Adrenal gland (tissue), 12 donors: Measurements from ENCODE around the gene OR51B4. TPM values are rescaled to one million over a fixed set of nuclear protein-coding genes. Genes with fewer than 3 reads are reported as not detected.
A peak's percentile ranks its signal among the peaks of the same experiment; 100 is the strongest.

Experiments used
- DNase-seq, 7 donors: peaks; one replicate each; pipeline ENCODE4 v3.0.0-alpha.2; 2019 to 2020
- H3K27ac ChIP-seq, 5 donors: fragments of 200-600 bp; sonication (generic) in 4 of 5; 1 replicate in 3 of 5; 2 replicates in 2 of 5; pipeline versions ENCODE4 v1.5.1 to v1.8.0; 2016 to 2020; ENCODE audit warnings: mild to moderate bottlenecking in 1 of 5
- H3K27me3 ChIP-seq: fragments of 200-600 bp; 2 replicates; pipeline ENCODE4 v1.8.0; 2021
- H3K36me3 ChIP-seq, 2 donors: fragments of 200-600 bp; replicated peaks in 1 of 2; 1 replicate in 1 of 2; 2 replicates in 1 of 2; pipeline versions ENCODE4 v1.5.1 to v1.8.0; 2018 to 2022
- H3K4me1 ChIP-seq, 2 donors: fragments of 200-600 bp; replicated peaks in 1 of 2; 1 replicate in 1 of 2; 2 replicates in 1 of 2; pipeline versions ENCODE4 v1.5.1 to v1.8.0; 2018 to 2021
- H3K4me3 ChIP-seq, 4 donors: fragments of 200-600 bp; sonication (generic) in 3 of 4; one replicate each; pipeline ENCODE4 v1.5.1; 2016 to 2018
- H3K9me3 ChIP-seq, 3 donors: fragments of 200-600 bp; sonication (generic) in 1 of 3; replicated peaks in 1 of 3; 1 replicate in 2 of 3; 2 replicates in 1 of 3; pipeline versions ENCODE4 v1.5.1 to v1.8.0; 2016 to 2021
- CTCF ChIP-seq, 6 experiments: fragments of 450-650 bp in 4 of 6; fragments of 200-600 bp in 2 of 6; sonication (generic) in 1 of 6; IDR thresholded peaks; 1 replicate in 5 of 6; 2 replicates in 1 of 6; pipeline versions ENCODE4 v1.5.1 to v1.8.0; 2016 to 2021; ENCODE audit warnings: antibody characterized with exemption in 6 of 6, mild to moderate bottlenecking in 2 of 6, moderate library complexity in 1 of 6
- POLR2A ChIP-seq, 2 donors: fragments of 450-650 bp; IDR thresholded peaks; one replicate each; pipeline ENCODE4 v1.6.1; 2017; ENCODE audit warnings: antibody characterized with exemption in 2 of 2, mild to moderate bottlenecking in 2 of 2, moderate library complexity in 1 of 2
- whole genome bisulfite sequencing, 4 donors: extraction: QIAGEN DNeasy Blood & Tissue Kit in 2 of 4; methylation state at CpG; one replicate each; pipeline versions ENCODE4 v1.1.5 to v1.1.7; 2013 to 2017; 5-methylcytosine and 5-hydroxymethylcytosine counted together
- intact Hi-C, 2 donors: fragments of 100-400 bp; cut with DNase I; formaldehyde crosslinking; loops; one replicate each; pipeline versions ENCODE4 v1.14.1 to v1.15.0; 2022 to 2023
- polyA plus RNA-seq, 3 donors: library from polyadenylated mRNA; stranded (reverse); fragments of 200-250 nt in 2 of 3; fragments of 350-450 nt in 1 of 3; fragmentation: Illumina TruSeq in 1 of 3; extraction: RNeasy Lipid Tissue Mini Kit (QIAGEN cat#74804) in 1 of 3; gene quantifications; one replicate each; pipeline ENCODE4 v1.2.3, GENCODE V29; 2013 to 2014
- total RNA-seq, 9 donors: library from RNA; depleted of rRNA in 4 of 9; stranded (reverse); fragments of >200 nt in 4 of 9; fragments of 120-200 nt in 1 of 9; fragmentation: NEBNext Ultra II Directional in 1 of 9; extraction: Animal tissue kit (Norgen Biotek cat#: 25700) in 1 of 9; gene quantifications; one replicate each; pipeline versions ENCODE4 v1.1.0 to v1.2.4, GENCODE V29; 2013 to 2023
- donor health status: healthy with polysubstance abuse.
- donor health status: Bipolar disorder and iron deficiency.
- donor health status: DM: yes; HTN: yes; CAD: no.
- donor health status: DM: no; HTN: no; CAD: no.
- donor health status: DM: no; HTN: no; CAD: no.
- donor health status: DM: yes; HTN: yes; CAD: no.

OR51B4 gene
- total and polyA plus RNA-seq, 12 donors, result 0.28 to 0.78 (median 0.34) TPM; not detected in 9

DNA sequence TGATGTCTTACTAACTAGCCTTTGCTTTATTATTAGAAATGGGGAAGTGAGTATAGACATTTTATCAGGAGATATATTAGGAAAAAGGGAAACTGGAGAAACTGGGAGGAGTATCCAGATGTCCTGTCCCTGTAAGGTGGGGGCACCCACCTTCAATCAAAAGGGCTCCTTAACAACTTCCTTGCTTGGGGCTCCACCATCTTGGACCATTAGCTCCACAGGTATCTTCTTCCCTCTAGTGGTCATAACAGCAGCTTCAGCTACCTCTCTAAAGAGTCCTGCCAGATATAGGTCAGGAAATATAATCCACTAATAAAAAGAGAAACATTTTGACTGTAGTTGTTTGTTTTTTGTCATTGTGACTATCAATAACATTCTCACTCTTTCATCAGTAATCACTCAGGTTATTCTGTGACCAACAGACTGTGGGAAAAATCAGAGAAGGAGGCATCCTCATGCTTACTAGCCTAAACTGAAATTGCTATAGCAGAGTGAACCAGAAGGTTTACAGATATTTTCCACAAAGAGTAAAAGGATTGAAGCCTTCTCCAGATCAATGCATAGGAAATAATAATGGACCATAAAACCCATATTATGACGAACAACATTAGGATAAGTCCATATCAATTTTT is 10.4 kb downstream of the OR51B4 start:
- no peaks in the 10 kb centered on the region for H3K9me3 ChIP-seq
- WGBS, 4 donors, result 75 to 83% (median 82%) methylated on average over 1 of the region's 1 CpG
- no peak overlapping the region for H3K4me3 ChIP-seq
- no peak overlapping the region for H3K27ac ChIP-seq
- H3K36me3 ChIP-seq, result no peaks in the 10 kb centered on the region
- H3K4me1 ChIP-seq, result no peaks in the 10 kb centered on the region
- intact Hi-C loops, result no loop called here
- DNase-seq, result peak in 1 of 7 donors; percentile 13
- TF ChIP-seq POLR2A (IDR thresholded peaks at IDR 0.05) (no peak), CTCF (IDR thresholded peaks at IDR 0.05) (peak; percentile 37 to 55 (median 50))
- no peaks in the 10 kb centered on the region for H3K27me3 ChIP-seq

GRCh38 chr11:5290106-5290505 is 11.6 kb downstream of the OR51B4 start:
- Histone ChIP-seq H3K27me3 (no peaks in the 10 kb centered on the region), H3K9me3 (no peaks in the 10 kb centered on the region), H3K27ac (no peak overlapping the region), H3K4me1 (no peaks in the 10 kb centered on the region), H3K4me3 (no peak overlapping the region), H3K36me3 (no peaks in the 10 kb centered on the region)
- intact Hi-C loops, result no loop called here
- no peak for DNase-seq
- TF ChIP-seq CTCF (IDR thresholded peaks at IDR 0.05) (no peak), POLR2A (IDR thresholded peaks at IDR 0.05) (no peak)
- WGBS, 4 donors, result 81 to 94% (median 91%) methylated on average over 1 of the region's 1 CpG

DNA sequence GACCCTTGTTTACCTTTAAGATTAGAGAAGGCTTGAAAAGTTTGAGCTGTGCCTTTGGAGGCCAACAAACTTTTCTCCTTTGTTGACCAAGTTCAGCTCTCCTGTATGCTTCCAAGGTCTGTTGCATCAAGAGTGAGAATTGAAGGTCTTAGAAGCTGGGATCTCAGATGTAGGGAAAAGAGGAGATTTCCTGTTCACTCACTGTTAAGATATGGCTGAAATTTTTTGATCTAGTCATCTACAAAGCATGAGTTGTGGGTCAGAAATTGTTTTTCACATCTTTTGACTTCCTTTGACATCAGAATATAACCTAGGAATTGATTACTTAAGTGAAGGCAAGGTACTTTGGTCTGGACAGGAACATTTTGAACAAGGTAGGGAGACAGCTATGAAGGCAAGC is 12.1 kb downstream of the OR51B4 start:
- no peak for DNase-seq
- no peaks in the 10 kb centered on the region for H3K27me3 ChIP-seq
- no peak overlapping the region for H3K4me3 ChIP-seq
- no peak overlapping the region for H3K27ac ChIP-seq
- no peaks in the 10 kb centered on the region for H3K9me3 ChIP-seq
- TF ChIP-seq CTCF (IDR thresholded peaks at IDR 0.05), result no peak
- TF ChIP-seq POLR2A (IDR thresholded peaks at IDR 0.05), result no peak
- no peaks in the 10 kb centered on the region for H3K36me3 ChIP-seq
- H3K4me1 ChIP-seq, result no peaks in the 10 kb centered on the region
- intact Hi-C loops, result no loop called here

DNA sequence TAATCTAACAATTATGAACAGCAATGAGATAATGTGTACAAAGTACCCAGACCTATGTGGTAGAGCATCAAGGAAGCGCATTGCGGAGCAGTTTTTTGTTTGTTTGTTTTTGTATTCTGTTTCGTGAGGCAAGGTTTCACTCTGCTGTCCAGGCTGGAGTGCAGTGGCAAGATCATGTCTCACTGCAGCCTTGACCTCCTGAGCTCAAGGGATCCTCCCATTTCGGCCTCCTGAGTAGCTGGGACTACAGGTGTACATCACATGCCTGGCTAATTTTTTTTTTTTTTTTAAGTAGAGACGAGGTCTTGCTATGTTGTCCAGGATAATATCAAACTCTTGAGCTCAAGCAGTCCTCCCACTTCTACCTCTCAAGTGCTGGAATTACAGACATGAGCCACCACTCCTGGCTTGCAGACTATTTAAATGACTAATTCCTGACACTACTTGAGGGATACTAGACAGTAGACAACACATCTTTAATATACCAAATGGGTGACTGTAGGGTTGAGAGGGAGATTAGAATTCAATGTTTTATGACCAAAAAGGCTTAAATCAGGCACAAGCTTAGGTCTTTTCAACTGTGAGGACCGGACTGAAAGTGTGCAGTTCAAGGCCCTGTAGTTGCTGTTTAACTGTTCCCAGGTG is 12.7 kb downstream of the OR51B4 start:
- H3K27ac ChIP-seq, result no peak overlapping the region
- TF ChIP-seq CTCF (IDR thresholded peaks at IDR 0.05), result no peak
- TF ChIP-seq POLR2A (IDR thresholded peaks at IDR 0.05), result no peak
- DNase-seq, result no peak
- 78 to 85% (median 83%) methylated on average over 6 of the region's 6 CpGs for WGBS, 4 donors
- no peaks in the 10 kb centered on the region for H3K9me3 ChIP-seq
- H3K4me1 ChIP-seq, result no peaks in the 10 kb centered on the region
- H3K36me3 ChIP-seq, result no peaks in the 10 kb centered on the region
- no peaks in the 10 kb centered on the region for H3K27me3 ChIP-seq
- intact Hi-C loops, result no loop called here
- no peak overlapping the region for H3K4me3 ChIP-seq
